Endothelial cell of umbilical vein (primary cell): ENCODE data around the gene TRPM3. TPM values are rescaled to one million over a fixed set of nuclear protein-coding genes. Genes with fewer than 3 reads are reported as not detected.

Source experiments
- BruUV-seq: library from RNA; stranded (reverse); fragments of 400-500 nt; replicated peaks from 2 replicates; lab custom pipeline; 2021; lab: Mats Ljungman, UMichigan
- CTCF ChIA-PET: fragments of 300-600, 350-600 bp; sonication (Branson Sonifier 250); formaldehyde crosslinking; loops from one replicate; lab custom pipeline; 2021; ENCODE audit warnings: antibody characterized with exemption, inconsistent platforms; lab: Charles Lee
- POLR2A ChIA-PET: fragments of 300-600, 350-600 bp; sonication (Branson Sonifier 250); formaldehyde crosslinking; loops from one replicate; lab custom pipeline; 2021; ENCODE audit warnings: antibody characterized with exemption, inconsistent platforms; lab: Charles Lee
- DNase-seq: peaks from one replicate; pipeline ENCODE4 v3.0.0-alpha.2; 2011; ENCODE audit warnings: low read depth, low spot score
- FAIRE-seq: peaks from 2 replicates; lab custom pipeline; 2011; peaks lifted over from hg19 to GRCh38; lab: Jason Lieb, UNC
- H2AFZ ChIP-seq: 2 replicates; pipeline ENCODE4 v1.6.0; 2012; ENCODE audit warnings: low read depth, low read length, control low read depth, inconsistent platforms
- H3K27ac ChIP-seq: 2 replicates; pipeline ENCODE4 v1.5.1; 2011; ENCODE audit warnings: low read depth, mild to moderate bottlenecking, control low read depth, low read length, moderate library complexity; ENCODE audit not compliant: insufficient read depth
- H3K27me3 ChIP-seq, 2 experiments: 2 replicates each; pipeline versions ENCODE4 v1.6.0 to v1.6.1; 2011; ENCODE audit warnings: low read length in 2 of 2, mixed read lengths in 1 of 2; ENCODE audit not compliant: control insufficient read depth in 2 of 2, insufficient read depth in 2 of 2
- H3K36me3 ChIP-seq, 2 experiments: 2 replicates in 1 of 2; 3 replicates in 1 of 2; pipeline ENCODE4 v1.5.1; 2011; ENCODE audit warnings: low read length in 2 of 2, mild to moderate bottlenecking in 1 of 2, moderate library complexity in 1 of 2; ENCODE audit not compliant: control insufficient read depth in 2 of 2, insufficient read depth in 2 of 2; ENCODE audit errors: extremely low read depth in 1 of 2
- H3K4me1 ChIP-seq: 3 replicates; pipeline ENCODE4 v1.5.1; 2011; ENCODE audit warnings: mild to moderate bottlenecking, low read length; ENCODE audit not compliant: control insufficient read depth, insufficient read depth; ENCODE audit errors: extremely low read depth
- H3K4me2 ChIP-seq: 2 replicates; pipeline ENCODE4 v1.6.1; 2011; ENCODE audit warnings: low read length, control low read depth, mixed read lengths; ENCODE audit not compliant: insufficient read depth
- H3K4me3 ChIP-seq, 3 experiments: fragments of 200-600 bp in 1 of 3; sonication (generic), shearing (Covaris generic) in 1 of 3; replicated peaks in 1 of 3; 2 replicates each; pipeline ENCODE4 v1.5.1; 2011 to 2016; ENCODE audit warnings: control low read depth in 3 of 3, low read length in 3 of 3, mild to moderate bottlenecking in 2 of 3, inconsistent platforms in 1 of 3, low read depth in 1 of 3, moderate library complexity in 1 of 3; ENCODE audit not compliant: insufficient read depth in 1 of 3
- H3K79me2 ChIP-seq: 2 replicates; pipeline ENCODE4 v1.6.0; 2012; ENCODE audit warnings: low read length, inconsistent platforms; ENCODE audit not compliant: control insufficient read depth, insufficient read depth
- H3K9ac ChIP-seq: replicated peaks from 2 replicates; pipeline ENCODE3; 2011; ENCODE audit warnings: low read length, control low read depth; ENCODE audit not compliant: insufficient read depth; ENCODE audit errors: extremely low read depth
- H3K9me1 ChIP-seq: replicated peaks from 3 replicates; pipeline ENCODE4 v1.6.0; 2011; ENCODE audit warnings: mild to moderate bottlenecking, low read length; ENCODE audit not compliant: control insufficient read depth, insufficient read depth; ENCODE audit errors: extremely low read depth
- H3K9me3 ChIP-seq: replicated peaks from 2 replicates; pipeline ENCODE4 v1.5.1; 2012; ENCODE audit warnings: low read length, inconsistent platforms; ENCODE audit not compliant: control insufficient read depth, insufficient read depth
- H4K20me1 ChIP-seq: replicated peaks from 2 replicates; pipeline ENCODE3; 2011; ENCODE audit warnings: mild to moderate bottlenecking, low read length; ENCODE audit not compliant: control insufficient read depth, insufficient read depth; ENCODE audit errors: extremely low read depth
- CTCF ChIP-seq, 2 donors: IDR thresholded peaks; 1 replicate in 1 of 2; 2 replicates in 1 of 2; pipeline ENCODE4 v1.5.1; 2011; ENCODE audit warnings: low read length in 2 of 2, mild to moderate bottlenecking in 2 of 2, moderate library complexity in 2 of 2, control low read depth in 1 of 2, inconsistent platforms in 1 of 2, low read depth in 1 of 2; ENCODE audit not compliant: insufficient read depth in 1 of 2; ENCODE audit errors: extremely low read depth in 1 of 2
- EZH2 ChIP-seq: IDR thresholded peaks from 2 replicates; pipeline ENCODE4 v1.6.1; 2012; ENCODE audit warnings: borderline replicate concordance, low read depth, mild to moderate bottlenecking, moderate library complexity, low read length, inconsistent platforms; ENCODE audit not compliant: severe bottlenecking
- FOS ChIP-seq: IDR thresholded peaks from 2 replicates; pipeline ENCODE4 v1.6.1; 2011; ENCODE audit warnings: mild to moderate bottlenecking, low read length, moderate library complexity, borderline replicate concordance; ENCODE audit not compliant: insufficient read depth
- GATA2 ChIP-seq: IDR thresholded peaks from 2 replicates; pipeline ENCODE4 v1.7.0; 2011; ENCODE audit warnings: low read depth, mild to moderate bottlenecking, moderate library complexity, mixed read lengths, low read length; ENCODE audit not compliant: insufficient read length, insufficient read depth
- JUN ChIP-seq: IDR thresholded peaks from 2 replicates; pipeline ENCODE4 v1.6.1; 2011; ENCODE audit warnings: borderline replicate concordance, low read depth; ENCODE audit not compliant: insufficient read length, insufficient read depth
- MYC ChIP-seq: IDR thresholded peaks from one replicate; pipeline ENCODE4 v1.6.1; 2011; ENCODE audit warnings: mild to moderate bottlenecking, low read depth, low read length
- dilution Hi-C: fragments of 300-500 bp; cut with MboI; formaldehyde crosslinking; loops from one replicate; pipeline ENCODE4 v1.15.0; 2019; ENCODE audit warnings: low sequenced_read_pairs; ENCODE audit not compliant: extremely low pct_ligation_motif_present
- intact Hi-C: fragments of 100-400 bp; cut with micrococcal nuclease; formaldehyde crosslinking; loops from one replicate; pipeline ENCODE4 v1.10.0; 2022
- polyA plus RNA-seq, 4 experiments: library from polyadenylated mRNA; depleted of rRNA in 3 of 4; stranded (reverse) in 3 of 4; unstranded in 1 of 4; fragments of >200 nt; gene quantifications; 2 replicates each; pipeline versions ENCODE4 v1.2.1 to v1.2.3, GENCODE V29; 2011 to 2012; ENCODE audit warnings: missing spikeins in 1 of 4
- total RNA-seq: library from RNA; stranded (reverse); gene quantifications from 2 replicates; pipeline ENCODE4 v1.2.3, GENCODE V29; 2021

Gene TRPM3
- total and polyA plus RNA-seq, 2 donors (not counting 3 experiments of a cell fraction or from before 2014, with no cell fraction given), result 0.17 to 0.33 TPM

- DNase-seq (peak; percentile 3), FAIRE-seq (no peak)
- CTCF ChIA-PET, result interaction anchor here (1.0 to 2.4 kb wide), 3 partner anchors 9 to 228 kb away, joined by 3 to 7 read pairs (median 3); no protein-coding TSS in a partner anchor
- Histone ChIP-seq H3K27ac (no peak overlapping the region), H4K20me1 (no peaks in the 10 kb centered on the region), H3K79me2 (no peaks in the 10 kb centered on the region), H3K4me3 (peak overlapping the region in 2 of 3 experiments; percentile 70 to 84), H3K4me1 (peaks cover 4% of the 10 kb centered on the region), H3K36me3 (no peaks in the 10 kb centered on the region), H3K27me3 (no peaks in the 10 kb centered on the region), H3K4me2 (peak overlapping the region; percentile 98), H2AFZ (no peak overlapping the region), H3K9ac (no peak overlapping the region), H3K9me1 (no peaks in the 10 kb centered on the region), H3K9me3 (no peaks in the 10 kb centered on the region)
- dilution Hi-C loops, result no loop called here
- no peak for TF ChIP-seq EZH2
- TF ChIP-seq GATA2, result no peak
- no peak for TF ChIP-seq CTCF (IDR thresholded peaks at IDR 0.05; ENCODE audit: extremely low read depth in 1 of 2, insufficient read depth in 1 of 2, low read depth in 1 of 2, low read length in 2 of 2)
- no peak for TF ChIP-seq MYC
- TF ChIP-seq JUN, result no peak
- TF ChIP-seq FOS, result no peak
- no TSS peak for BruUV-seq
- POLR2A ChIA-PET, result no interaction called here
- intact Hi-C loops, result loop anchor here (2.0 kb wide), 1 partner anchor 35 kb away; no protein-coding TSS in a partner anchor
Observed at GRCh38 chr9:70868041-70868440, 253.4 kb downstream of the TRPM3 start.
